Measurements from ENCODE around the gene PDE4A.

DNA sequence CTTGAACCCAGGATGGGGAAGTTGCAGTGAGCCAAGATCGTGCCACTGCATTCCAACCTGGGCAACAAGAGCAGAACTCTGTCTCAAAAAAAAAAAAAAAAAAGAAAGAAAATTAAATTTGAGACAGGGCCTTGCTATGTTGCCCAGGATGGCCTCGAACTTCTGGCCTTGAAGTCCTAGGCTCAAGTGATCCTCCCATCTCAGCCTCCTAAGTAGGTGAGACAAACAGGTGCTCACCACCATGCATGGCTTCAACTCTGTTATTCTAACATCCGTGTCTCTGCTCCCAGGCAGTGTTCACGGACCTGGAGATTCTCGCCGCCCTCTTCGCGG, 40.3 kb downstream of the PDE4A start:
- TF ChIP-seq, protein P1, sequence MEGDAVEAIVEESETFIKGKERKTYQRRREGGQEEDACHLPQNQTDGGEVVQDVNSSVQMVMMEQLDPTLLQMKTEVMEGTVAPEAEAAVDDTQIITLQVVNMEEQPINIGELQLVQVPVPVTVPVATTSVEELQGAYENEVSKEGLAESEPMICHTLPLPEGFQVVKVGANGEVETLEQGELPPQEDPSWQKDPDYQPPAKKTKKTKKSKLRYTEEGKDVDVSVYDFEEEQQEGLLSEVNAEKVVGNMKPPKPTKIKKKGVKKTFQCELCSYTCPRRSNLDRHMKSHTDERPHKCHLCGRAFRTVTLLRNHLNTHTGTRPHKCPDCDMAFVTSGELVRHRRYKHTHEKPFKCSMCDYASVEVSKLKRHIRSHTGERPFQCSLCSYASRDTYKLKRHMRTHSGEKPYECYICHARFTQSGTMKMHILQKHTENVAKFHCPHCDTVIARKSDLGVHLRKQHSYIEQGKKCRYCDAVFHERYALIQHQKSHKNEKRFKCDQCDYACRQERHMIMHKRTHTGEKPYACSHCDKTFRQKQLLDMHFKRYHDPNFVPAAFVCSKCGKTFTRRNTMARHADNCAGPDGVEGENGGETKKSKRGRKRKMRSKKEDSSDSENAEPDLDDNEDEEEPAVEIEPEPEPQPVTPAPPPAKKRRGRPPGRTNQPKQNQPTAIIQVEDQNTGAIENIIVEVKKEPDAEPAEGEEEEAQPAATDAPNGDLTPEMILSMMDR (conservative IDR thresholded peaks at IDR 0.05): no peak
- no peak for TF ChIP-seq EZH2 (IDR thresholded peaks at IDR 0.05; ENCODE audit: low read depth)

Measured in PC-9 (cell line).